ENCODE measurements around the gene MYH15.

The MYH15 gene

DNA sequence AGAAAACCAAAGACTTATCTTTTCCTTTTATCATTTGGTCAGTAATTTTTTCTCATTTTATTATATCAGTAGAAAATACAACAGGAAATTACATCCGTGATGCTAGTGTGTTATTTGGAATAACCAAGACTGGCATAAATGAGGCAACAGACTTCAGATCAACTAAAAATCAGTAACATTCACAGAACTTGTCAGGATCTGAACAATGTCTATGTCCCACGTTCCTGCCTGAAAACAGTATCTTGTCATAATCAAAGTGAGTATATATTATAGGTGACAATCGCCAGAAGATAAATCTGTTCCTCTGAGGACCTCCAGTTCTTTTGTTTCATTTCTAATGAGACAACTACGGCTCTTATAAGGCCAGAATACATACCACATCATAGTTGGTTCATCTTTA, 41.8 kb downstream of the MYH15 start:
- DNase-seq: no peak

GRCh38 chr3:108462899-108463298, 47.5 kb downstream of the MYH15 start:
- no peak for DNase-seq

DNA sequence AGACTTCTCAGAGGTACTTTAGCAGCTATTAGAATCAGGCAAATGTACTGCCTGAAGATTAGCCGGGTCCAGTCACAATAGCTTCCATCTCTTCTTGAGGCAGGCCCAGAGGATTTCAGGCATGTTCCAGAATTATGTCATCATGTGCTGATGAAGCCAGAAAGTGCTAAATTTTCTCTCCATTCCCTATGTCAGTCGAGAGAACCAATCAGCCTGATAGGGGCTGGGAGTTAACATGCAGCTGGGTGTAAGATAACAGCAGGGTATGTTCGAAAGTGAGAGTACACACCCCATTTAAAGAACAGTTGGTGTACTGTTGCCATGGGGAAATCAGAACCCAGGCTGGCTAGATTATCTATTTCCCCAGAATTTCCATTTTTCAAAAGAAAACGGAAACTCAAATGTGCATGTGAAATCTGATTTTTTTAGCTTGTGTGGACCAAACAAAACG, 48.7 kb downstream of the MYH15 start:
- no peak for DNase-seq

DNA sequence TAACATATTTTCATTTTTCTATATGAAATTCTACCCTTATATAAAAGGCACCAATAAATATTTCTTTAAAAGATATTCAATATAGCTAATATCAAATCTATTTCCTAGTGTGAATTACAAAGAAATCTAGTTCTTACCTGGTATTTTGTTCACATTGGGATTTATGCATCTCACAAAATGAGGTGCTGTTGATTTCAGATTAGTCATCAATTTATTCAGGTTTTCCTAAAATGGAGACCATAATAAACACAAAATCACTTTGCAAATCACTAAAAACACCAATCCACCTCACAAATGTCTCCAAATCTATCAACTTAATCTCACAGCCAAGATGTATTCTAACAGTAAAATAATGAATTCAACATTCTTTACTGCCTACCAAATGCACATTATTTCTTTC, 51.2 kb downstream of the MYH15 start:
- DNase-seq: no peak

GRCh38 chr3:108455212-108455705, 55.1 kb downstream of the MYH15 start:
- DNase-seq: no peak

GRCh38 chr3:108453565-108453964, 56.8 kb downstream of the MYH15 start:
- DNase-seq: no peak

DNA sequence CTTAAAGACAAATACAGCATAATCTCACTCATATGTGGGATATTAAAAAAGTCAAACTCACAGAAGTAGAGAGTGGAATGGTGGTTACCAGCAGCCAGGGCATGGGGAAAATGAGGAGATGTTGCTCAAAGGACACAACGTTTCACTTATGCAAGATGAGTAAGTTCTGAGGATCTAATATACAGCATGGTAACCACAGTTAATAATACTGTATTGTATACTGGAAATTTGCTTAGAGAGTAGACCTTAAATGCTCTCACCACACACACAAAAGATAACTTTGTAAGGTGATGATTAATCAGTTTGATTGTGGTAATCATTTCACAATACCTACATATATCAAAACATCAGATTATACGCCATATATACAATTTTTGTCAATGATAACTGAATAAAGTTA, 60.0 kb downstream of the MYH15 start:
- no peak for DNase-seq

DNA sequence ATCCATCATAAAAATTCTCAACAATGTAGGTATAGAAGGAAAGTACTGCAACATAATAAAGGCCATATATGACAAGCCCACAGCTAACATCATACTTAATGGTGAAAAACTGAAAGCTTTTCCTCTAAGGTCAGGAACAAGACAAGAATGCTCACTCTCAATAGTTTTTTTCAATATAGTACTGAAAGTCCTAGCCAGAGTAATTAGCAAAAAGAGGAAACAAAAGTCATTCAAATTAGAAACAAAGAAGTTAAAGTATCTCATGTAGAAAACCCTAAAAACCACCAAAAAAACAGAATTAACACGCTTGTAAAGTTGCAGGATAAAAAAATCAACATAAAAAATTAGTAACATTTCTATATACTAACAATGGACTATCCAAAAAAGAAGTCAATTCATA, 61.8 kb downstream of the MYH15 start:
- DNase-seq: no peak

- DNase-seq: no peak
Measured at GRCh38 chr3:108447096-108447847, 63.1 kb downstream of the MYH15 start.

DNA sequence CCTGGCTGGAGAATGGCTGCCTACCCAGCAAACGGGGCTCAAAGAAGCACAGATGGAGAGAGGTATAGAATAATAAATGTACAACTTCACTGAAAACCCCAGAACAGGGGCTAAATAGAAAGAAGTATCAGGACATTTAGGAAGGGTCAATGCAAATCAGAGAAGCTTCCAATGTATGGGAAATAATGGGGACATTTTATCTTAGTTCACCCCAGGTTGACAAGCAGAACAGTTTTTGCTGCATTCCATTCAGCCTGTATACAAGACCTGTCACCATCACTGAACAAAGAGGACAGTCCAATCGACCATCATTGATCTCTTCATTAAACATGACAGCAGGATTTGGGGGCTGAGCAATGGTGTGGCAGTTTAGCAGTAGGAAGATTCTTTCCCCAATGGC, 68.1 kb downstream of the MYH15 start:
- DNase-seq: no peak

- no peak for DNase-seq
Measured at GRCh38 chr3:108441518-108441917, 68.9 kb downstream of the MYH15 start.

- DNase-seq: no peak
Measured at GRCh38 chr3:108441071-108441507, 69.3 kb downstream of the MYH15 start.

- no peak for DNase-seq
Measured at GRCh38 chr3:108438542-108438941, 71.9 kb downstream of the MYH15 start.

DNA sequence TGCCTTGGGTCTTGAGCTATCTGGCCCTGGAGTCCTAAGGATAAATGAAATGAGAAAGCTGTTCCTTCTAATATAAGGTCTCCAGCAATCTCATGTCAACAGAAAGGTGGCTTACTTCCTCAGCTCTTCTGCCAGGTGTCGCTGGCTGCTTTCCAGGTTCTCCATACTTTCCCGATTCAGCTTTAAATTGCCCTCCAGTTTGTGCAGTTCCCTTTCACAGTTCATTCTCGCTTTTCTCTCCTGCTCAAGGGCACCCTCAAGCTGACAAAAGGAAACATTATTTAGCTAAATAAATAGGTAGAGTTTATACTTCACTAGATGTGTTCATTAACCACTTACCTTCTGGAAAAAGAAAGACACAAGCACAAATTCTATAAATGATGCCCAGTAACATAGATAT, 73.0 kb downstream of the MYH15 start:
- DNase-seq: no peak

GRCh38 chr3:108433928-108434327, 76.5 kb downstream of the MYH15 start:
- no peak for DNase-seq

GRCh38 chr3:108432431-108432830, 78.0 kb downstream of the MYH15 start:
- no peak for DNase-seq

GRCh38 chr3:108430540-108430939, 79.9 kb downstream of the MYH15 start:
- no peak for DNase-seq

DNA sequence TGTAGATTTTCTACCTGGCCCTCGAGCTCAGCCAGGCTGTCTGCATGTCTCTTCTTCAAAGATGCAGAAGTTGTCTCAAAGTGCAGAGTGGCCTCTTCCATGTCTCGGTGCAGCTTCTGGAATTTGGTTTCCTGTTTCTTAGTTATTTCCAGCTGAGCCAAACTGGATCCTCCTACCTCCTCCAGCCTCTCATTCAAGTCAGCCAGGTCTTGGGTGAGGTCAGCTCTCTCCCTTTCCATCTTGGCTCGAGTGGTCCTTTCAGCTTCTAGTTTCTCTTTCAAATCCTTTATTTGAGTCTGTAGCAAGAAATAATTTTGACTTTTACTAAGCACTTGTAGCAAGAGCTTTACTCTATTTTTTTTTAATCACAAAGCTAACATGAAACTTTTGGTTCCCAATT, 81.8 kb downstream of the MYH15 start:
- no peak for DNase-seq

DNA sequence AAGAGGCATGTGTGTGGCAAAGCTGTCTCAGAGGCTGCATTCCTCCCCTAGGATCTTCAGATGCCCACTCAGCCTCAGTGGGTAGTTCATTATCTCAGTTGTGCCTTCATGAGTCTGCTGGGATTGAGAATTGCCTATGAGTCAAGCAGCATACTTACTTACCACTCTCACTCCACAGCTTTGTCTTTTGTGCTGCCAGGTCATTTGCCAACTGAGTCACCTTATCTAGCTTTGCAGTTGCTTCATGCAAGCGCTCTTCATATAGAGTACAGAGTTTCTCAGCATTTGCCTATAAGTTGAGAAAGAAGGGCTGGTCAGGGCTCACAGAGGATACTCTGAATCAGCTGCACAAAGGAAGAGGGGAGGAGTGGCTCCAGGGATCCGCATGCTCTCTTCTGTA, 89.5 kb downstream of the MYH15 start:
- no peak for DNase-seq

DNA sequence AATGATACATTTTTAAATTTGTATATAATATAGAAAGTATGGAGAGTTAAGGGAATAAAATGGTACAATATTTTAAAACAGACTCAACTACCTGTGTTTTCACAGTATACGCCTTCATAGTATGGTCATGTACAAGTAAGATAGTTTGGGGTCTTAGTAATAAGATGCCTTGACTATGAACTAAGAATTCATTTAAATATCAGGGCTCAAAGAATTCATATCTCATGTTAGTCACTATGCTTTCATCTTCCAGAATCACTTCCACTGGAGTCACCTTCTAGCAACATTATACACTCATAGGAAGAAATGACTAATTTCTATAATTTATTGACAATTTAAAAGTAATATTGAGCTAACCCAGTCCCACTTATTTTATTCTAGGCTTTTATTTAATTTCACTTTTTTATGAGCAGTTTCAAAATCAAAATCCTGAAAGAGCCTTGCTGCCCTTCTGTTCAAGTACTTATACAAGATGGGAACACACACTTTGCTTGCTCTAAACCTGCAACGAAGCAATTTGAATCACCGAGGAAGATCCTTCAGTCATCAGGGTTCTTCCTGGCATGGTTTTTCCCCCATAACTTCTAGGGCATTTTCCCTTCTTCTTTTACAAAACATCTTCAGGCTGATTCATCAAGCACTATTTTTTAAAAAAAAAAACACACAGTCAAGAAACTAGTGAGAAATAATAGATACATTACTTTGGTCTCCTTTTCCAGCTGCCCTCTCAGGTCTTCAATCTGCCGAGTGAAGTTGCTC, 94.1 kb downstream of the MYH15 start:
- DNase-seq: no peak

DNA sequence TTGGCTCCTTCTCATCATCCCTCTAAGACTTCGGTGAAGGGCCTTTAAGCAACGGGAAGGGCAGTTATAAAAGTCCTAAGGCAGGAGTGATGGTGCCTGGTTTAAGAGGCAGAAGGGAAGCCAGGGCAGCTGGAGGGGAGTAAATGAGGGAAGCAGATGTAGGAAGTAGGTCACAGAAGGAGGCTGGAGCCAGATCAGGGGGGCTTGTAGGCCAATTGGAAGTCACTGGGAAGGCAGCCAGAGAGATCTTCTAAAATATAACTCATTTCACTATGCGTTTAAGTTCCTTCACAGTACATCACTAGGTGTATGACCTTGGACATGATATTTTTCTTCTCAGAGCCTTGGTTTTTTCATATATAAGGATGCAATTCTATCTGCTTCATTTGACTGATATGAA, 94.7 kb downstream of the MYH15 start:
- no peak for DNase-seq

- DNase-seq: no peak
Measured at GRCh38 chr3:108414007-108414406, 96.4 kb downstream of the MYH15 start.

- DNase-seq: no peak
Measured at GRCh38 chr3:108412121-108412750, 98.2 kb downstream of the MYH15 start.

DNA sequence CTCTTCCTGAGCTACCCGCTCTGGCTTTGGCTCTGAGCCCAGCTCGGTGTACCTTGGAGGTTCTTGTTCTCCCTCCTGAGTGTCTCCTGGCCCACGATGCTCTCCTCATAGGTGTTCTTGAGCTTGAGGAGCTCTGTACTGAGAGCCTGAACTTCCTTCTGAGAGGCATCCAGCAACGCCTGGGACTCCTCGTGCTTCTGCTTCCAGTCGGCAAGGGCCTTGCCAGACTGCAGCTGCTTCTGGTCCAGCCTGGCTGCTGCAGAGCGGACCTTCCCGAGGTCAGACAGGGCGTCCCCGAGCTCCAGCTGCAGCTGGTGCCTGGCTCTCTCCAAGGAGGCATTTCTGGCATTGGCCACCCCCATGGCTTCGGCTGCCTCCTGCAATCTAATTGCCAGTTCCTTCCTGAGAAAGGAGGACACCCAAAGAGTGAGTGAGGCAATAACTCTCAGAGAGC, 99.8 kb downstream of the MYH15 start:
- DNase-seq: no peak
